Caki2 (cell line): ENCODE results near the gene S100A2. TPM values are rescaled to one million over a fixed set of nuclear protein-coding genes. Genes with fewer than 3 reads are reported as not detected.

Experiments
- DNase-seq: peaks from one replicate; pipeline ENCODE4 v3.0.0-alpha.2; 2015; ENCODE audit warnings: low read depth
- in situ Hi-C: cut with HindIII; loops from 2 replicates; pipeline ENCODE4 v1.10.0; 2016; ENCODE audit warnings: low sequenced_read_pairs, low pct_unique_long_range_greater_than_20kb, mixed read lengths
- total RNA-seq: library from RNA; depleted of rRNA; stranded (reverse); fragments of >200 nt; shearing (Covaris generic); gene quantifications from 2 replicates; pipeline ENCODE4 v1.2.3, GENCODE V29; 2014; ENCODE audit warnings: low replicate concordance

The S100A2 gene
- total RNA-seq, 1 experiment from 2014 or later, result 24.4 TPM

- in situ Hi-C loops, result no loop called here
- no peak for DNase-seq
Observed at GRCh38 chr1:153539395-153540093, 26.1 kb downstream of the S100A2 start.

DNA sequence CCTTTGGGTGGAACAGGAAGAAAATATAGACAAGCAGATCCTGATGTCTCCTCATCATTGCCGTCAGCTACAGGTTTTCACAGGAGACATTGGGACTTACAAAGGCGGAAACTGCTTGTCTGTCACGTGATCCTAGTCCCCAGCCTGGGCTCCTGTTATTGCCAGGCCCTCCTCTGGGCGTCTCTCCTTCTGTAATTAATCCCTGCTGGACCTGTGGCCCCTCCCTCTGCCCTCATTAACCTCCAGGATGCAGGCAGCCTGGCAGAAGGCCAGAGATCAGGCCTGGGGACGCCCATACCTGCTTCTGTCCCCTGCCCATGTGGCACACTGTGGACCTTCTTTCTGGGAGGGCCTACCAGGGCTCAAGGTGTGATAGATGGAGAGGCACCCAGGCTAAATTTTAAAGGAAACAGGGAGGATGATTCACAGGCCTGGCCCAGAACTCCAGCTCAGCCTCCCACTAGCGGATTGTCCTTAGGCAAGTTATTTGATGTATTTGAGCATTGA is 27.3 kb downstream of the S100A2 start:
- in situ Hi-C loops, result no loop called here
- no peak for DNase-seq

DNA sequence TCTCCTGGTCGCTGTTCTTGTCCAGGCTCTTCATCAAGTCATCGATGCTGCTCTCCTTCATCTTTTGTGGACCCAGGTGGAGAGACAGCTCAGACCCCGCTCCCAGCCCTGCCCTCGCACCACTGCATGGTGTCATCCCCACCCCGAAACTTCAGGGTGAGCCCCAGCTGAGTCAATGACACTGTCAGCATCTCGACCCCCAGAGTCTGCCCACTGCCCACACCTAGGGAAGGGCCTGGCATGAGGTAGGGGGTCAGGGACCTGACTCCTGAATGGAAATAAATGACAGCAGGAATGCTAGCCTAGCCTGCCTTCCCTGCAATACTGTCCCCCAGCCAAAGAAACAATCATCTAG is 28.3 kb downstream of the S100A2 start:
- in situ Hi-C loops, result no loop called here
- DNase-seq, result no peak

GRCh38 chr1:153536671-153537375 is 28.8 kb downstream of the S100A2 start:
- in situ Hi-C loops, result no loop called here
- no peak for DNase-seq

GRCh38 chr1:153536012-153536670 is 29.5 kb downstream of the S100A2 start:
- in situ Hi-C loops, result no loop called here
- peak; percentile 90 for DNase-seq

DNA sequence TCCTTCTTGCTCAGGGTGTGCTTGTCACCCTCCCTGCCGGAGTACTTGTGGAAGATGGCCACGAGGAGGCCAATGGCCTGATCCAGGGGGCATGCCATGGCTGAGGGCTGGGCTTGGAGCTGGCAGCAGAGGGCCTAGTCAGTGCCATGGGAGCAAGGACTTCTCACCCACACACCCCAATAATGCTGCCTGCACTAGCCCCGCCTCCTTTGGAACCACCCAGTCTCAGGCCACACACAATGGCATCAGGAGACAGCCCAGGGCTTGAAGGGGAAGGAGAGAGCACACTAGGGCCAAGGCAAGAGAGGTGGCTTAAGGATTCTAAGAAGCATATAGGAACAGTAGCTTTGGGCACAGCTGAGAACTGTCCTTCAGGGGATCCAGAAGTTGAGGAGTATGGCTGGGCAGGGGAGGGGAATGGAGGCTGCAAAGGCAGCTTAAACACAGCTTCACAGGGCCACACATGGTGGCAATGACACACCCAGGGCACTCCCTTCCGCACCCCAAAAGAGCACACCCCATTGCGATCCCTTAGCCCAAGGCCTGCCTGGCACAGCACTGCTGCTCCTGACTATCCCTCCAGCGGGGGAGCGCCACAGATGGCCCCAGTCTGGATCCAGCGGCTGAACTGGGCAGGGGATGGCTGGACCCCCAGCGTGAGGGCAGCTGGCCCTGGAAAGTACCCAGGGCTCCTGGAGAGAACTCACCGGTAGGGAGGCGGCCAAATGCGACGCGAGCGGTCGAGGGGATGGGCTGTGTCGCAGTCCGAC is 30.2 kb downstream of the S100A2 start, which contains the start of gene S100A6:
Gene S100A6 (minus strand): TSS at position 750 of the 770 bp plus-strand sequence. CDS start 652 bp downstream, at position 98.
- in situ Hi-C loops, result no loop called here
- DNase-seq, result peak; percentile 52

DNA sequence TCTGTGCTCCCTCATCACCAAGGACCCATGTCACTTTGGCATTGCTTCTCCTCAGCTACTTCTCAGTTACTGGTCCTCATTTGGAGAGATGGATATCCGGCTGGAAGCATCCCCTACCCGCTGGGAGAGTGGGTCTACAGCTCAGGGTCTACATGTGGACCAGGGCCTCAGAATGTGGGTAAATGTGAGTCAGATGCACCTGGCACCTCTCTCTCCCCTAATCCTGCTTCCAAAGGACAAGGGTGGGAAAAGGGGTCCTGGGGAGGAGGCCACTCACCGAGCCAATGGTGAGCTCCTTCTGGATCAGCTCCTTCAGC is 30.8 kb downstream of the S100A2 start:
- no peak for DNase-seq

GRCh38 chr1:153534226-153534924 is 31.3 kb downstream of the S100A2 start:
- in situ Hi-C loops, result no loop called here
- no peak for DNase-seq

More for the DNA sequence above, 30.8 kb downstream of the S100A2 start:
- in situ Hi-C loops, result no loop called here

DNA sequence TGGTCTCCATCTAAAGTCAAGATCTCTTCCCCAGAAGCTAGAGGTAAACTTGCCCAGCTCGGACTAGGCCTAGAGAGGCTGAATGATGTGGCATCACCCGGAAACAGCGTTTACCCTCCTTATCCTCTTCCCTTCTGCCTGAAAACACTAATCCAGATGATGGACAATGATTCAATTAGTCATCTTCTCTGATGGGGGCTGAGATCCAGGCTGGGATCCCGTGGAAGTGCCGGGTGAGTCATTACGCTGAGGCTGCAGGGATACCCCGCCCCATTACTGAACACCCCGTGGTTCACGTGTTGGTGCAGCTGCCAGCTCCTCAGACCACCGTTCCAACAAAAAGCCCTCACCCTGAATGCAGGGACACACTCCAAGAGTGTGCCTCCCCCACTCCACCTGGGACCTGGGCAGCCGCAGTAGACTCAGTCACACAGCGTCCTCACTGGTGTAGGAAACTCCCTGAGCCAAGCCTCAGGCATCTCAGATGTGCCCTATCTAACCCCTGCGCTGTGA is 31.9 kb downstream of the S100A2 start:
- in situ Hi-C loops, result no loop called here

DNA sequence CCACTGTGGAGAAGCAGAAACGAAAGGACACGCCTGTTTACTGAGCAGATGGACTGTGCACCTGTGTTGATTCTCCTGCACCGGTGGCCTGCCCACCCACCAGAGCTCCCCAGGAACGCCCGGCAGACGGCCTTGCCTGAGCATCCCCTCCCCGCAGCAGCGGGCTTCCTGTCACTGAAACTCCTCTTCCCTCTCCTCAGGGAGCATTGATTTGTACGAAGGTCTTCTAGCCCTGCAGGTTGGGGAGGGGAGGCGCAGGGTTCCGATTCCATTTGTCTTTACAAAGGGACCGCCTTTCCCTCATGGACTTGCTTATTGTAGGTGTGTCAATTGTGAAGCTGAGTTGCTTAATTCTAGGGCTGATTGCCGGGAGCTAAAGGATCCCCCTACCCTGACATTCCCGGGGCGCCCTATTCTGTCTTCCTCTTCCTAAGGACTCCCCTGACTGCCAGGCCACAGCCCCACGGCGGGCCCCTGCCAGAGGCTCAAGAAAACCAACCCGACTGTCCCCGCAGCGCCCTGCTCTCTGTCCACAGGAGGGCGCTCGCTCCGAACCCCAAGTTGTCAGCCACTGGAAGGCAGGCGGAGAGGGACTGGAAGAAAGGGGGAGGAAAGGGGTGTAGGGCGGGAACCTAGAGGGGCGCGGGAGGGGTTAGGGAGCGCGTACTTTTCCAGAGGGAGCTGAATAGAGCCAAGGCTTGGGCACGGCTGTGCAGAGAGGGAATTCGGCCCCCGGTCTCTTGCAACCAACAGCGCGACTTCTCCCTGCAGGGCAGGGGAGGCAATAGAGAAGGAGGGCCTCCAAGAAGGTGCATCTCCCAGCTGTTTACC is 32.7 kb downstream of the S100A2 start:
- in situ Hi-C loops, result no loop called here
- peak; percentile 83 for DNase-seq

More for the DNA sequence above, 31.9 kb downstream of the S100A2 start:
- DNase-seq, result peak; percentile 93

DNA sequence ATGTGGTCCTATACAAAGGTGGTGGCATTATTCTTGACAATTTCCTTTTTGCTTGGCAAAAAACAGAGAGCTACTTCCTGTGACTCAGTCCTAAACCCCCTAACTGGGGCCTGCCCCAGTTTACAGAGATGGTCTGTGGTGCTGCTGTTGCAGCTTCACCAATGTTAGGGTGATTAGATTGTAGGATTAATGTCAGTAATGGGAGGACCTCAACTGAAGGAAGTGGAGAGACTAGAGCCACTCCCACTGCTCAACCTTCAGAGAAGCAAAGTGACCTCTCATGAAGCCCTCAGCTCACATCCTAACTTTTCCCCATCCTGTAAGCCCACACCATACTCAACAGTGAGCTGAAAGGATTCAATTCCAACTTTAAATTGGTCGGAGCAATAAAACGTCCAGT is 33.5 kb downstream of the S100A2 start:
- DNase-seq, result no peak
- in situ Hi-C loops, result no loop called here

DNA sequence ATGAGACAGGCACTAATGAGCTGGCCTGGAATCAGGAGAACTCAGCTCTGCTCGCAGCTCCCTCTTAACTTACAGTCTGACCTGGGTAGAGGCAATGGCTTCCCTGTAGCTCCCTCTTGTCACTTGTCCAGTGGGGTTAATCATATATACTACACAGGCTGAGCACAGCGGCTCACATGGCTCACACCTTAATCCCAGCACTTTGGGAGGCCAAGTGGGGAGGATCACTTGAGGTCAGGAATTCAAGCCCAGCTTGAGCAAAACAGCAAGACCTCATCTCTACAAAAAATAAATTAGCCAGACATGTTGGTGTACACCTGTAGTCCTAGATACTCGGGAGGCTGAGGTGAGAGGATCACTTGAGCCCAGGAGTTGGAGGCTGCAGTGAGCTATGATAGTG is 34.0 kb downstream of the S100A2 start:
- DNase-seq, result no peak
- in situ Hi-C loops, result no loop called here

GRCh38 chr1:153527683-153528040 is 38.0 kb downstream of the S100A2 start:
- in situ Hi-C loops, result no loop called here
- DNase-seq, result no peak

- no peak for DNase-seq
- in situ Hi-C loops, result no loop called here
Observed at GRCh38 chr1:153527023-153527682, 38.5 kb downstream of the S100A2 start.

DNA sequence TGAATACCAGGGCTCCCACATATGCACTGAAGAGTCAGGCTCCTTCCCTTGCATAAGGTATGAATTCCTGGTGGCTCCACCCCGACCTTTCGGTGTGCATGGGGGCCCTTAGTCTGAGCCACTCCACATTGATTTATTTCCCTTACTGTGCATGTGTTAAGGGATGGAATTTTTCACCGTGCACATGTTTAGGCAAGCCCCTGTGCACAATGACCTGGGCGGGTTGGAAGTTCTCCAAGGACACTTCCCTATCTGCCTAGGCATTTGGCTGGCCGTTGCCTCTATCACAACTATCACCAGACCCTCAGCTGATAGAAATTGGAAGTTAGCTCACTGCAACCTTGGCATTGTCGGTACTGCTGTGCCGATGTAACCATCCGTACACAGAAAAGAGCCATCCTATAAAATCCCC is 39.5 kb downstream of the S100A2 start:
- no peak for DNase-seq
- in situ Hi-C loops, result no loop called here

DNA sequence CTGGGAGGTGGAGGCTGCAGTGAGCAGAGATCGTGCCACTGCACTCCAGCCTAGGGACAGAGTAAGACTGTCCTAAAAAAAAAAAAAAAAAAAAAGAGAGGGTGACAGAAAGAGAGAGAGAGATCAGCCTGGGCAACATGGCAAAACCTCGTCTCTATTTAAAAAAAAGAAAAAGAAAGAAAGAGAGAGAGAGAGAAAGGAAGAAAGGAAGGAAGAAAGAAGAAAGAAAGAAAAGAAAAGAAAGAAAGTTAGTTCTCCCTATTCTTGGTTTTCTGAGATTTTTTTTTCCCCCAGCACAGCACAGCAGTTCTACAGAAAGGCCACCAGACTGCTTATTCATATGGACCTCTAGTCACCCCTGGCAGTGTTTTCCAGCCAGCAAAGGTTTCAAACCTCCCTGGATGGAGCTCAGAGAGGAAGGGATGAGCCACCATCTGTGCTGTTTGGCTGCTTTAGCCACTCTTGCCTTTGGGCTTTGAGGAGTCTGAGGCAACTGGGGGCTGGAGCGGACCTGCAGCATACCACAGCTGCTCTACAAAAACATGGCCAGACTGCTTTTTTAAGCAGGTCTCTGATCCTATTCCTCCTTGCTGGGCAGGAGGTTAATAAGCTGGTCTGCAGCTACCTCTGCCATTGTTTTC is 40.4 kb downstream of the S100A2 start:
- in situ Hi-C loops, result no loop called here

More for the DNA sequence above, 40.4 kb downstream of the S100A2 start:
- no peak for DNase-seq
